Stimulated activated CD8-positive, alpha-beta memory T cell treated with anti-CD3 and anti-CD28 coated beads, Interleukin-2, amount 100 ng/mL, for 48 hours (primary cell): ENCODE results near the gene TNFRSF18.

Experiments
- DNase-seq, 2 donors: peaks; one replicate each; pipeline ENCODE4 v3.0.0-alpha.2; 2020; ENCODE audit warnings: low read depth in 2 of 2

The TNFRSF18 gene

DNA sequence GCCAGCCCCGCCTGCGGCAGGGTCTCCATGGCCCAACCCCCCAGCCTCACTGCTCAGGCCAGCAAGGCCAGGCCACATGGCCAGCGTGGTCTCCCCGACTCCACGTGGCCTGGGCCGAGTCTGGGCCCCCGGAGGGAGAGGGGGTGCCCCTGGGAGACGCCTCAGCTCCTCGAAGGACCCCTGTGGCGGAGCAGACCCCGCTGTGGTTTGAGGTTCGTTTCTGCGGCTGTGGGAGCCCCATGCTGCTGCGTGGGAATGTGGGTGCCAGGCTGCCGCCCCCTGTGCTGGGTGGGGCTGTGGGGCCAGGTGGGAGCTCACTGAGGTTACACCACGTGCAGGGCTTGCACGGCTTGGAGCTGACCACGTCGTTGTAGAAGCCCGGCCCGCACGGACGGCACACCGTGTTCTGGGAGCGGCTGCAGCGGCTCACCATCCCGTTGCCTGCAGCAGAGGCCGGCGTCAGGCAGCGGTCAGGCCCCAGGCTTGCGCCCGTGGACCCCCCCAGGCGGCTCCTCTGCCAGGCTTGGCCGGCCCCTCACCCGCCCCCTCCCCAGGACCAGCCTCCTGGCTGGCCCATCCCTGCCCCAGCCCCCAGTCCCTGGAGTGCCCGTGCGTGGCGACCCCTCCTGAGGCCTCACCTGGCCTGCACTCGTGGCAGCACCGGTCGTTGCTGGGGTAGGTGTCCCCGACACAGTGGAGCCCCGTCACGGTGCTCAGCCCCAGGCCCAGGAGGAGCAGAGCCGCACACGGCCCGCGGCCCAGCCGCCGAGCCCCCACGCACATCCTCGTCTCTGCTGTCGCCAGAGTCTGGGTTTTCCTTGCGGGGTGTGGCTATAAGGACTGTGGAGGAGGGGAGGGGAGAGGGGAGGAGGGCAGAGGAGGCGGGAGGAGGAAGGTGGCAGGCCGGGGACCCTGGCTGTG lies 7.2 kb upstream of the TNFRSF18 start, which contains the start of gene TNFRSF4:
TSS of gene TNFRSF4 (minus strand) at position 809 of the 921 bp plus-strand sequence. CDS start at position 783, 26 bp downstream.
- DNase-seq: peak in 1 of 2 donors; percentile 36

GRCh38 chr1:1212780-1213344 lies 6.5 kb upstream of the TNFRSF18 start:
- DNase-seq: peak; percentile 49 to 60

- no peak for DNase-seq
Measured at GRCh38 chr1:1211541-1212441, 5.4 kb upstream of the TNFRSF18 start.

- no peak for DNase-seq
Measured at GRCh38 chr1:1210726-1211540, 4.5 kb upstream of the TNFRSF18 start.

- peak; percentile 44 to 52 for DNase-seq
Measured at GRCh38 chr1:1208713-1209433, 2.5 kb upstream of the TNFRSF18 start.

DNA sequence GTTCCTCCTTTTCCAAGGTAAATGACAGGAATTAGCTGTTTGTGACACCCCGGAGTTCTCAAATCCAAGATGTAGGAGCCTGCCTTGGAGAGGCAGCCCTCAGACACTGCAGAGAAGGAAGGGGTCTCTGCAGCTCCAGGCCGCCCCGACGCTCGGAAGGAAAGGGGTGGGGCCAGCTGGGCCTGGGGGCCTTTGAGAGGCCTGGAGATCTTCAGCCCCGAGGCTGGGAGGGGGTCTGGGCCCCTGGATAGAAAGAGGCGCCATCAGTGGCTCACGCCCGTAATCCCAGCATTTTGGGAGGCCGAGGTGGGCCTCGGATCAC lies 1.1 kb upstream of the TNFRSF18 start:
- DNase-seq: no peak

DNA sequence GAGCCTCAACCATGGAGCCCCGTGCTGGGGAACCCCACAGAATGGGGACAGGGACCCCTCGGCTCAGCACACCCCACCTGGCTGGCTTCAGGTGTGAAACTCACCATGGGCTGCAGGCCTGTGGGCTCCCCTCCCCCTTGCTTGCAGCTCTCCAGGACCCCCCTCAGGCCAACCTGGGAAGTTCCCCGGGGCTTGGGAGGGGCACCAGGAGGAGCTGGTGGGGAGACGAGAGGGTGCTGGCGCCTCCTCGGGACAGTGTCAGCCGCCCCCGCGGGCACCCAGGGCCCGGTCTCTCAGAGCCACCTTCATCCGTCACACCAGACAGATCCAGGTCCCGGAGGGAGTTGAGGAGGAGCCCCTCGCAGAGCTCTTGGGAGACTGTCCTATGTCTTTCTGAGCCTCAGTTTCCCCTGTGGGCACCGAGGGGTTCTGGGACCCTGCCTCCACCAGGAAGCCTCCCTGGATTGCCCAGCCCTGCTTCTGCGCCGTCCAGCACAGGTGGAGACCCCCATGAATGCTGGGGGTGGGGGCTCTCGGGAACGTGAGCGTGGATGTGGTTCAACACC lies 657 bp upstream of the TNFRSF18 start:
- DNase-seq: no peak

- DNase-seq: no peak
Measured at GRCh38 chr1:1205769-1206375, 520 bp downstream of the TNFRSF18 start.

- DNase-seq: no peak
Measured at GRCh38 chr1:1204998-1205768, 1.2 kb downstream of the TNFRSF18 start.

- no peak for DNase-seq
Measured at GRCh38 chr1:1204425-1204920, 1.9 kb downstream of the TNFRSF18 start.

GRCh38 chr1:1203561-1204424 lies 2.6 kb downstream of the TNFRSF18 start:
- no peak for DNase-seq

- no peak for DNase-seq
Measured at GRCh38 chr1:1202831-1203560, 3.4 kb downstream of the TNFRSF18 start.

GRCh38 chr1:1200876-1201810 lies 5.2 kb downstream of the TNFRSF18 start:
- DNase-seq: peak; percentile 82 to 84

DNA sequence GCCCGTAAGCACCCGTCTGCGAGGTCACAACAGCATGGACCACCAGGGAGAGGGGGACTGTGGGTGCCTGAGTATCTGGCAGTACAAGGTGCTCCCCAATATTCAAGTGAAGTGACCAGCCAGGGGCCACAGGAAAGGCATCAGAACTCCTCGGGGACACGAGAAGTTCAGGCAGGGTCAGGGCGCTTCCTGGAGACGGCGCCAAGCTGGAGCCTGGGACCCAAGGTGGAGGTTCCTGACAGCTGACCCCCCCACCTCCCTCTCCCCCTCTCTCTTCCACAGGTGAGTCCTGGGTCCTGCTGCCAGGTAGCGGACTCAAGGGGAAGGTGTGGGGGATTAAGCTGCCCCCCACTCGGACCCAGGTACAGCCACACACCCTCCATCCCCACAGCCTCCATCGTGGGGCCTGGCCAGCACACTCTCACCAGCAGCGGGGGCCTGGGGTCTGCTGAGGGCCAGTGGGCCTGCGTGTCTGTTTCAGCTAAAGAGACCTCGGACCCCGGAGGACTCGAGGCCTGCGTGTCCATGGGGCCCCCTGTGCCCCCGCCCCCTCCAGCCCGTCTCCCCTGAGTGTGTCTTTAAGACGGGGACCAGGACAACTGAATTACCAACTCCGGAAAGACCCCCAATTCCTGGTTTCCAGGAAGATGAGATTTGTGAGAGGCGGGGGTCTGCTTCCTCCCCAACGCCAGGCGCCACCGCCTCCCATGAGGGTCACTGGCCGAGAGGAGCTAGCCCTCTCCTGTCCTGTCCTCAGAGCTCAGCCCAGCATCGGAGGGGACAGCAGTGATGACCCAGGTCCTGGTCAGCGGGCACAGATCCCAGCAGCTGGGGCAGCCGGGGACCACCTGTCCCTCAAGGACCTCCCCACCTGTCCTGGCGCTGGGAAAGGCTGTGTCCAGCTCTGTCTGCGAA lies 6.2 kb downstream of the TNFRSF18 start:
- DNase-seq: no peak
